Renal cortex interstitium (tissue), 15 donors: ENCODE data around the gene SQOR. TPM values are rescaled to one million over a fixed set of nuclear protein-coding genes. Genes with fewer than 3 reads are reported as not detected.

Experiments
- DNase-seq, 11 donors: peaks; one replicate each; pipeline ENCODE4 v3.0.0-alpha.2; 2013; ENCODE audit warnings: low read depth in 9 of 11, low spot score in 4 of 11; ENCODE audit errors: extremely low read depth in 1 of 11
- long read RNA-seq, 16 experiments: transcript quantifications; one replicate each; lab custom pipeline, GENCODE V29; 2026
- polyA plus RNA-seq, 3 donors: library from polyadenylated mRNA; unstranded; fragments of 120-200 nt; gene quantifications; one replicate each; pipeline ENCODE4 v1.2.1, GENCODE V29; 2013; ENCODE audit not compliant: insufficient read length in 3 of 3

SQOR gene
- polyA plus RNA-seq, result 10 to 100 TPM; 22.0 to 23.0 (median 22.1) TPM
- long read RNA-seq, donor 1, partial matches to known transcripts, result 5 of 9 reads
- long read RNA-seq, donor 1, other reads (novel, unspliced or antisense), result 0 of 9 reads
- long read RNA-seq, donor 2, transcript SQOR-201 (10 exons, 2,003 nt), result major isoform, 5 of 12 reads
- long read RNA-seq, donor 2, partial matches to known transcripts, result 7 of 12 reads
- long read RNA-seq, donor 2, other reads (novel, unspliced or antisense), result 0 of 12 reads
- long read RNA-seq, donor 3, partial matches to known transcripts, result 5 of 10 reads
- long read RNA-seq, donor 3, other reads (novel, unspliced or antisense), result 0 of 10 reads
- long read RNA-seq, donor 4, transcript SQOR-201 (10 exons, 2,003 nt), result major isoform, 6 of 12 reads
- long read RNA-seq, donor 4, partial matches to known transcripts, result 6 of 12 reads
- long read RNA-seq, donor 4, other reads (novel, unspliced or antisense), result 0 of 12 reads
- long read RNA-seq, donor 5, result 0 reads
- long read RNA-seq, donor 6, transcript SQOR-201 (10 exons, 2,003 nt), result major isoform, 6 of 7 reads
- long read RNA-seq, donor 6, partial matches to known transcripts, result 0 of 7 reads
- long read RNA-seq, donor 6, other reads (novel, unspliced or antisense), result 0 of 7 reads
- long read RNA-seq, donor 7, transcript SQOR-201 (10 exons, 2,003 nt), result major isoform, 5 of 16 reads
- long read RNA-seq, donor 7, partial matches to known transcripts, result 5 of 16 reads
- long read RNA-seq, donor 7, other reads (novel, unspliced or antisense), result 5 of 16 reads
- long read RNA-seq, donor 8, result 0 reads
- long read RNA-seq, donor 9, partial matches to known transcripts, result 0 of 2 reads
- long read RNA-seq, donor 9, other reads (novel, unspliced or antisense), result 0 of 2 reads
- long read RNA-seq, donor 10, partial matches to known transcripts, result 7 of 11 reads
- long read RNA-seq, donor 10, other reads (novel, unspliced or antisense), result 0 of 11 reads
- long read RNA-seq, donor 11, transcript SQOR-201 (10 exons, 2,003 nt), result major isoform, 5 of 15 reads
- long read RNA-seq, donor 11, partial matches to known transcripts, result 10 of 15 reads
- long read RNA-seq, donor 11, other reads (novel, unspliced or antisense), result 0 of 15 reads
- long read RNA-seq, donor 12, partial matches to known transcripts, result 0 of 2 reads
- long read RNA-seq, donor 12, other reads (novel, unspliced or antisense), result 0 of 2 reads
- long read RNA-seq, donor 13, result 0 reads
- long read RNA-seq, donor 14, partial matches to known transcripts, result 0 of 4 reads
- long read RNA-seq, donor 14, other reads (novel, unspliced or antisense), result 0 of 4 reads
- long read RNA-seq, donor 15, partial matches to known transcripts, result 0 of 2 reads
- long read RNA-seq, donor 15, other reads (novel, unspliced or antisense), result 0 of 2 reads
- long read RNA-seq, donor 16, transcript SQOR-201 (10 exons, 2,003 nt), result major isoform, 12 of 39 reads
- long read RNA-seq, donor 16, partial matches to known transcripts, result 24 of 39 reads
- long read RNA-seq, donor 16, other reads (novel, unspliced or antisense), result 0 of 39 reads

GRCh38 chr15:45634432-45635190 lies at the start of gene SQOR:
TSS of gene SQOR (plus strand) at chr15:45635029. CDS start at chr15:45658924, 23,895 bp downstream.
- DNase-seq, result peak in 7 of 11 donors; percentile 26 to 54 (median 47)

- peak in 3 of 11 donors; percentile 1 to 4 (median 2) for DNase-seq
These were observed 49.6 kb upstream of the SQOR start for GRCh38 chr15:45585069-45585791.

GRCh38 chr15:45586125-45586524 lies 48.7 kb upstream of the SQOR start:
- peak in 2 of 11 donors; percentile 5 for DNase-seq

GRCh38 chr15:45586601-45587094 lies 48.2 kb upstream of the SQOR start:
- peak in 2 of 11 donors; percentile 4 to 47 for DNase-seq

GRCh38 chr15:45587095-45587862 lies 47.5 kb upstream of the SQOR start, which contains the start of gene BLOC1S6:
TSS of gene BLOC1S6 (plus strand) at chr15:45587379. CDS start at chr15:45587444, 65 bp downstream.
- DNase-seq, result peak; percentile 88 to 96 (median 93)

GRCh38 chr15:45587863-45588170 lies 47.0 kb upstream of the SQOR start:
- DNase-seq, result no peak

- peak in 3 of 11 donors; percentile 5 to 11 (median 5) for DNase-seq
These were observed 46.5 kb upstream of the SQOR start for GRCh38 chr15:45588219-45588875.

- no peak for DNase-seq
These were observed 45.6 kb upstream of the SQOR start for GRCh38 chr15:45589256-45589655.

GRCh38 chr15:45594319-45594718 lies 40.5 kb upstream of the SQOR start:
- DNase-seq, result no peak

- no peak for DNase-seq
These were observed 39.8 kb upstream of the SQOR start for GRCh38 chr15:45594835-45595530.

GRCh38 chr15:45603881-45604280 lies 30.9 kb upstream of the SQOR start:
- no peak for DNase-seq

- no peak for DNase-seq
These were observed 30.5 kb upstream of the SQOR start for GRCh38 chr15:45604326-45604725.

- no peak for DNase-seq
These were observed 28.4 kb upstream of the SQOR start for GRCh38 chr15:45606413-45606812.

- no peak for DNase-seq
These were observed 28.0 kb upstream of the SQOR start for GRCh38 chr15:45606841-45607240.

- DNase-seq, result peak in 1 of 11 donors; percentile 5
These were observed 23.5 kb upstream of the SQOR start for GRCh38 chr15:45611305-45611704.
